ENCODE data around the gene CISTR. TPM values are rescaled to one million over a fixed set of nuclear protein-coding genes. Genes with fewer than 3 reads are reported as not detected.
"Not testable (repeated sequence)": the region's sequence is repeated elsewhere in the genome, so short reads cannot be mapped to it uniquely, and the experiment has no call there.

CISTR gene
- total RNA-seq, 2 donors from 2014 or later = not detected

DNA sequence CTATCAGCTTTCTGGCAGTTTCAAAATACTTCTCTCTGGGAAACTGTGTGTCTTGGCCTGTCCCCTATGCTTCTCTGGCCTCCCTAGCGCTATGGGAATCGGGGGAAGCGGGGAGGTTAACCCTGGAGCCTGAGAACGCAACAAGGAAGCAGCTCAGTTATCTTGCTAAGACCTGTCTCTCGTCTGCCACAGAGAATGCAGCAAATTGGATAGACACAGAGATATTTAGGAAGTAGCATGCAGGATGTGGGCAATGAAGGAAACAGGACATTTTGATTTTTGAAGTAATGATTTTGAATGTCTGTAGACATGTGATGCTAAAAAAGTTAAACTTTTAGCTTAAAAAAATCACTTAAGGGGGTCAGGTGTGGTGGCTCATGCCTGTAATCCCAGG, 18.0 kb downstream of the CISTR start:
- peaks cover 3 to 5% of the 10 kb centered on the region in 2 donors for H3K4me1 Mint-ChIP-seq (ENCODE audit: low read depth in 2 of 2)
- ATAC-seq (no peak), DNase-seq (ENCODE audit: low spot score) (no peak)
- no peak overlapping the region for H3K27ac Mint-ChIP-seq
- no peaks in the 10 kb centered on the region for H3K36me3 Mint-ChIP-seq
- no peaks in the 10 kb centered on the region for H3K9me3 Mint-ChIP-seq
- peaks cover 40% of the 10 kb centered on the region in 2 donors for H3K27me3 Mint-ChIP-seq
- no peak overlapping the region for H3K4me3 Mint-ChIP-seq

DNA sequence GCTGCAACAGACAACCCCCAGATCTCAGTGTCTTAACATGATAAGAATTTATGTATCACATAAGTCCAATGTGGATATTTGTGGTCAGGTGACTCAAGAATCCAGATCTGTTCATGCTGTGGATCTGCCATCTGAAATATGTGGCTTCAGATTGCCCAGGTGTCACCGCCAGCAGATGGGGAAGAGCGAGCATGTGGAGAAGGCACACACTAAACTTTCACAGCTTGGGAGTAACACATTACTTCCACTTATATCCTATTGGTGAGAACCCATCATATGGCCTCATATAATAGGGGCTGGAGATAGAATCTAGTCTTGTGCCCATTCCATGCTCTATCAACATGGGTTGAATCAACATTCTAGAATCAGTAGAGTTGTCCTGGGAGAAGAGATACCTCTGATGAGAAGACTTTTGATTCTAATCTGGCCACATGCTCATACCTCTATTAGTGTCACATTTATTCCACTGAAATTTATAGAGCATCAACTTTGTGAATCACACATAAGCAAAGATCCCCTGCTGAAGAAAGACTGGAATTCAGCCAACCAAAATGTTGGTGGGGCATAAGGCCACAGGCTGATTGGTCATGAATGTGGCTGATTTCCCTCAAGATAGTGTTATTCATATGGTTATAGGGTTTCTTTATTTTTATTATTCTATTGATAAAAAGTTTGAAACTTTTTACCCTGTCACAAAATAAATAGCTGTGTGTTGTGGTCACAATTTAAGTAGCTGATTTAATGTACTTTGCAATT, 18.6 kb downstream of the CISTR start:
- Mint-ChIP-seq H3K27ac (no peak overlapping the region), H3K4me1 (ENCODE audit: low read depth in 2 of 2) (peaks cover 0 to 3% of the 10 kb centered on the region in 2 donors), H3K27me3 (peaks cover 36 to 39% of the 10 kb centered on the region in 2 donors), H3K36me3 (no peaks in the 10 kb centered on the region), H3K4me3 (no peak overlapping the region), H3K9me3 (no peaks in the 10 kb centered on the region)
- no peak for ATAC-seq
- DNase-seq (ENCODE audit: low spot score) = no peak

DNA sequence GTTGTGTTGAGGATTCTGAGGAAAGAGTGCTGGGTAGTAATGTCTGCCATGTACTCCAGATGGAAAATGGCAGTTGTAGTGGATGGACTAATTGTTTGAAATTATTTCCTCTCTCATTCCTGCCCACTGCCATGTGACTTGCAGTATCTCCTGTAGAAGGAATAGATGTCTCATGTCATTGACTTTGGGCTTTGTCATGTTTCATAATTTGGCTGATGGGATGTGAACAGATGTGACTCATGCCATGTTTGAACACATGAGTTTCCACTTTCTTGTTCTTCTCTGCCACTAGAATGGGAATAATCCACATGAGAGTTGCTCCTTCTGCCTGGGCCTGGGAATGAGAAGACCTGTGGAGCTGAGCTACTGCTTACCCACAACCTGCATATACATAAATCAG, 22.1 kb downstream of the CISTR start:
- Mint-ChIP-seq H3K4me1 (ENCODE audit: low read depth in 2 of 2) (peaks cover 27 to 28% of the 10 kb centered on the region in 2 donors), H3K36me3 (no peaks in the 10 kb centered on the region), H3K4me3 (no peak overlapping the region), H3K9me3 (no peaks in the 10 kb centered on the region), H3K27me3 (peaks cover 1 to 13% of the 10 kb centered on the region in 2 donors), H3K27ac (no peak overlapping the region)
- ATAC-seq (no peak), DNase-seq (ENCODE audit: low spot score) (no peak)

DNA sequence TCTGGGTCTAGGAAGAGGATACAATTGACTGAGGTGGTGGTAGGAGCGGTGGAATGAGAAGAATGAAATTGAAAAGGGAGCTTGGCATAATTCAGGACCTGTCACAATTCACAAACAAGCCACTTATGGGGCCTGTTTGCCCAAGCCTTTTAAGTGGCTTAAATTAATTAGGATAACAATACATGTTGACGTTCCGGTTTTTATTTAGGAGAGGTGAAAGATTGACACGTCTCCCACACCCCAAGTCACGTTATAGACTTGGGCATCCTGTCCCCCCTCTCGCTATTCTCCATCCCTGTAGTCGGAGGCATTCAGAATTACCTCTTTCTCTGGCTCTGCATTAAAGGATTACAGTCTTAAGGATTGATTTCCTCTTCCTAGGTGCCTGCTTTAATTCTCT, 23.6 kb downstream of the CISTR start:
- no peak for ATAC-seq
- H3K4me3 Mint-ChIP-seq = peak overlapping the region; percentile 91

DNA sequence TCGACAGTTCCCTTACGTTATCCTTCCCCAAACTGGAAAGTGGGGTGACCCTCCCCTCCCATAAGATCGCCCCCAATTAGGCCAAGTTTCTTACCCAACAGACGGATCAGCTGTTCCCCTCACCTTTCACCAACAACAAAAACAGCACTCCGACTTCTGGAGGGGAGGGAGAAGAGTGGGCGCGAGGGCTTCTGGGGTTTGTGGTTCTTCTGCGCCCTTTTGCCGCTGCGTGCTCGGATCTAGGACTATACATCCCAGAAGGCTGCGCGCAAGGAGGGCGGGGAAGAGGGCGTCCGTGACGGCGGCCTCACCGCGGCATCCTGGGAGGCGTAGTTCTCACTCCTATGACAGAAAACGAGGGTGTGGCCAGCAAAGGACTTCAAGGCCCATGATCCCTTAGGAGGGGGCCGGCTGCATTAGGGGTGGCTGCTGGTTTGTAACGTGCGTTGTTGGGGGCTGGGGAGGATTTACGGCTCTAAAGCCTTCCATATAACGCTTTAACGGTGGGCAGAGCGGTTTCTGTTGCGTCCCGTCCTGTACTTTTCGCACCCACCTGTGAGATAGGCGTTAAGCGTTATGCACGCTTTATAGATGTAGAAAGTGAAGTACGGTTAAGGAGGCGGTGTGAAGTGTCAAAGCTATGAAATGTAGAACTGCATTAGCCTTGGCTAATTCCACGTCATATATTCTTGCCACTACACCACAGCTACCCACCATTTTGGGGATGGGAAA, 24.3 kb downstream of the CISTR start, which contains the start of gene CALCOCO1:
Gene CALCOCO1, minus strand, starts transcription at position 143 of the 732 bp plus-strand sequence. CDS start 2,210 bp downstream, outside the sequence.
- H3K9me3 Mint-ChIP-seq = no peaks in the 10 kb centered on the region
- no peaks in the 10 kb centered on the region for H3K36me3 Mint-ChIP-seq
- ATAC-seq (peak; percentile 99), DNase-seq (ENCODE audit: low spot score) (peak; percentile 98)
- H3K27ac Mint-ChIP-seq = peak within 1 kb of the TSS; percentile 69 to 97
- H3K4me1 Mint-ChIP-seq (ENCODE audit: low read depth in 2 of 2) = peaks cover 27 to 30% of the 10 kb centered on the region in 2 donors
- peak within 1 kb of the TSS; percentile 91 for H3K4me3 Mint-ChIP-seq
- H3K27me3 Mint-ChIP-seq = peaks cover 0 to 4% of the 10 kb centered on the region in 2 donors

More for the DNA sequence above, 23.6 kb downstream of the CISTR start:
- peak overlapping the region; percentile 69 to 97 for H3K27ac Mint-ChIP-seq
- peaks cover 27 to 30% of the 10 kb centered on the region in 2 donors for H3K4me1 Mint-ChIP-seq (ENCODE audit: low read depth in 2 of 2)
- H3K36me3 Mint-ChIP-seq = no peaks in the 10 kb centered on the region
- peaks cover 0 to 8% of the 10 kb centered on the region in 2 donors for H3K27me3 Mint-ChIP-seq
- no peak for DNase-seq (ENCODE audit: low spot score)
- H3K9me3 Mint-ChIP-seq = no peaks in the 10 kb centered on the region

DNA sequence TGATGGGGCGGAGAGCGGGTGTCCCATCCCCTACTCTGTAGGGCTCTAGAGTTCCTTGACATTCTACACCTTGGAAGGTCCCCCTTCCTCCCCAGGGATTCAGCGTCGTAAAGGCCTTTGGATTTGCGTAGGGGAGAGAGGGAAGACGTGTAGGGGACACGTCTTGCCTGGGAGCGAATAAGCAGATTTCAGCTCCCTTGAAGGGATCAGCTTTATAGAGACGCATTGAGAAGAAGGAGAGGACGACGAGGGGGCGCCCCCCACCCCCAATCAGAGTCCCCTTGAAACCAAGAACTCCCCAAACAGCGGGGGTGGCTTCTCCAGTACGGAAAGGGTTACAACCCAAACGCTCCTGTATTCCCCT, 24.9 kb downstream of the CISTR start:
- Mint-ChIP-seq H3K4me3 (peak overlapping the region; percentile 91), H3K27me3 (peaks cover 0 to 4% of the 10 kb centered on the region in 2 donors), H3K36me3 (no peaks in the 10 kb centered on the region), H3K4me1 (ENCODE audit: low read depth in 2 of 2) (peaks cover 27 to 30% of the 10 kb centered on the region in 2 donors), H3K27ac (peak overlapping the region; percentile 69 to 97), H3K9me3 (no peaks in the 10 kb centered on the region)
- DNase-seq (ENCODE audit: low spot score) = no peak
- no peak for ATAC-seq

DNA sequence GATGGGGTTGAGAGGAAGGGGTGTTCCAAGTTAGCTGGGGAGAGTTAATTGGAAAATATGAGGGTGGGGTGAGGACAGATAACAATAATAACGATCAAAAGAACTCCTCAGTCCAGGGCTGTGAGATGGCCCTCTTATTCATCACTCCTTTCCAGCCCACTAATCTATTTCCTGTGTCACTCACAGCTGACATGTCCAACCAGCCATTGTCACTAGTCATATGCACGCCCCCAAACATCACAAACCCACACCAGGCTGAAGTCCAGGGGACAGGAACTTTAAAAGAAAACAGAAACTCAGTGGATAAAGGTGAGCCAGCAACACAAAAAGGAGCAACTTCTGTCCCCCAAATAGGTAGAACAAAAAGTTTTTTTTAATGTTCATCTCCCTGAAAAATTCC, 25.4 kb downstream of the CISTR start:
- no peaks in the 10 kb centered on the region for H3K9me3 Mint-ChIP-seq
- H3K27me3 Mint-ChIP-seq = peaks cover 0 to 4% of the 10 kb centered on the region in 2 donors
- H3K27ac Mint-ChIP-seq = peak overlapping the region; percentile 69 to 97
- peak overlapping the region; percentile 91 for H3K4me3 Mint-ChIP-seq
- H3K36me3 Mint-ChIP-seq = no peaks in the 10 kb centered on the region
- peak; percentile 54 to 58 for ATAC-seq
- DNase-seq (ENCODE audit: low spot score) = peak; percentile 70
- peaks cover 27 to 30% of the 10 kb centered on the region in 2 donors for H3K4me1 Mint-ChIP-seq (ENCODE audit: low read depth in 2 of 2)

DNA sequence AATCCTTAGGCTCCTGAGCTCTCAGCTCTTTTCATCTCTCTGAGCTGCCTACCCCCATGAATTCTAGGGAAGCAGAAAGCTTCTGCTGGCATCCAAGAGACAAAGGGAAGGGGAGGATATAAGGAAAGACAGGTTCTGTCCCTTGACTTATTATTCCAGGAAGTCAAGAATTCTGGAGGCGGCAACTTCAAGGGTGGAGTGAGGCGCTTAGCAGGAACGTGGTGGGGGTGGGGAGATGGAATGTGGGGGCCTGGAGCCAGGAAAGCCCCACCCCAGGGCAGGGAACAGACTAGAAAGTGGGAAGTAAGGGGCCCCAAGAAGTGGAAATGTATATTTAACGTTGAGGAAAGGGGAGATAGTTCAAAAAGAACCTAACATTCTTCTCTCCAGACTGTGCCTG, 26.0 kb downstream of the CISTR start:
- ATAC-seq = no peak
- H3K4me3 Mint-ChIP-seq = peak overlapping the region; percentile 91

DNA sequence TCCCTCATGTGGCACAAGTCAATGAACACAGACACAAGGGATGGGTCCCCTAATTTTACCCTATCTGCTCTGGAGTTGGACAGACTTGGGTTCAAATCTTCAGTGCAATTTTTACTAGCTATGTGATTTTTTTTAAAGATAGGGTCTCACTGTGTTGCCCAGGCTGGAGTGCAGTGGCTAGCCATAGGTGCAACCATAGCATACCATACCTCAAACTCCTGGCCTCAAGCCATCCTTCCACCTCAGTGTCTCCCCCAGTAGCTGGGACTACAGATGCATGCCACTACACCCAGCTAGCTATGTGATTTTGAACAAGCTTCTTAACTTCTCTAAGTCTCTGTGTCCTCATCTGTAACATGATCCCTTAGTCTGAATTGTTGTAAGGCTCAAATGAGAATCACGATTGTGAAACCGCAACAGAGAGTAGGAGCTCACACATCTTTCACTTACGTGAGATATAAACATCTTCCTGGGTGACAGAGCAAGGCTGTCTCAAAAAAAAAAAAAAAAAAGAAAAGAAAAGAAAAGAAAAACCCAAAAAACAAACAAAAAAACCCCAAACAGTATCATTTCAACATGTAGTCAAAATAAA, 29.2 kb downstream of the CISTR start:
- H3K4me3 Mint-ChIP-seq = no peak overlapping the region
- DNase-seq (ENCODE audit: low spot score) (no peak), ATAC-seq (no peak)
- H3K27ac Mint-ChIP-seq = no peak overlapping the region
- no peaks in the 10 kb centered on the region for H3K36me3 Mint-ChIP-seq
- H3K9me3 Mint-ChIP-seq = no peaks in the 10 kb centered on the region
- H3K4me1 Mint-ChIP-seq (ENCODE audit: low read depth in 2 of 2) = peaks cover 21 to 25% of the 10 kb centered on the region in 2 donors
- no peaks in the 10 kb centered on the region for H3K27me3 Mint-ChIP-seq

More for the DNA sequence above, 26.0 kb downstream of the CISTR start:
- Mint-ChIP-seq H3K4me1 (ENCODE audit: low read depth in 2 of 2) (peaks cover 27 to 30% of the 10 kb centered on the region in 2 donors), H3K27me3 (peaks cover 0 to under 1% of the 10 kb centered on the region in 2 donors), H3K9me3 (no peaks in the 10 kb centered on the region), H3K36me3 (no peaks in the 10 kb centered on the region), H3K27ac (peak overlapping the region; percentile 69 to 97)
- no peak for DNase-seq (ENCODE audit: low spot score)

DNA sequence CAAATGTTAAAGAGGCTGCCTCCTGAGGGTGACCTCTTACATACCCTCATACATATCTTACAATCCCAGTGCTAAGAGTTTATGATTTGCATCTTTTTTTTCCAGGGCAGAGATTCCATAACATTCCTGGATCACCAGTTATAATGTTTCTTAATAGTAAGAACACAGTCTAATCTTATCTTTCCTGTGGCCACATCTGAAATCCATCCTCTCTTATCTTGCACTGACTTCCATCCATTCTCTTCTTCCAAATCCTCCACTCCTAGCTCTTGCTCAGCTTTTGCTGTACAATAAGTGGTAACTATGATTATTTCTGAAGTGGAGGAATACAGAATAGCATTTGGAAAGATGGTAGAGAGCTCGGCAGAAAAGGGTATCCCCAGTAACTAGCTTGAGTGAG, 30.8 kb downstream of the CISTR start:
- ATAC-seq (no peak), DNase-seq (ENCODE audit: low spot score) (no peak)
- Mint-ChIP-seq H3K36me3 (peaks cover 9% of the 10 kb centered on the region), H3K27me3 (no peaks in the 10 kb centered on the region), H3K4me1 (ENCODE audit: low read depth in 2 of 2) (peaks cover 7 to 10% of the 10 kb centered on the region in 2 donors), H3K27ac (peak overlapping the region in 1 of 2 donors; percentile 42), H3K9me3 (no peaks in the 10 kb centered on the region), H3K4me3 (no peak overlapping the region)

DNA sequence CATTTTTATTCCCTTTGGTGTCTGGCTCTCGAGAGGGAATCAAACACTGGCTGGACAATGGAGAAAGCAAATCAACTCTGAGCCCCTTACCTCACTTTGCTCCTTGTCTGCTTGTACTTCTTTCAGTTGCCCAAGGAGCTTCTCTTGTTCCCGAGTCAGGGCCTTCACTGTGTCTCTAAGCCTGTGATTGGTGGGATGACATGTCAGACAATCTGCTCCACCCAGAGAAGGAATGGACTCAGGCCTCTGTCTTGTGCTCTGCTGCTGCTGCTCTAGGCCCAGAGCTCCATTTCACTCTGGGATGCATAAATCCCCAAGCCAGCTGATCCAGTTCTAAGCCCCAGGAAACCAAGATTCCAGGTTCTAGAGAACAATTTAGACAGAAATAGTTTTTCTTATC, 32.1 kb downstream of the CISTR start:
- no peaks in the 10 kb centered on the region for H3K27me3 Mint-ChIP-seq
- no peak for ATAC-seq
- H3K4me1 Mint-ChIP-seq (ENCODE audit: low read depth in 2 of 2) = peaks cover 0 to 2% of the 10 kb centered on the region in 2 donors
- H3K27ac Mint-ChIP-seq = no peak overlapping the region
- peaks cover 9% of the 10 kb centered on the region for H3K36me3 Mint-ChIP-seq
- no peak for DNase-seq (ENCODE audit: low spot score)
- no peaks in the 10 kb centered on the region for H3K9me3 Mint-ChIP-seq
- no peak overlapping the region for H3K4me3 Mint-ChIP-seq

DNA sequence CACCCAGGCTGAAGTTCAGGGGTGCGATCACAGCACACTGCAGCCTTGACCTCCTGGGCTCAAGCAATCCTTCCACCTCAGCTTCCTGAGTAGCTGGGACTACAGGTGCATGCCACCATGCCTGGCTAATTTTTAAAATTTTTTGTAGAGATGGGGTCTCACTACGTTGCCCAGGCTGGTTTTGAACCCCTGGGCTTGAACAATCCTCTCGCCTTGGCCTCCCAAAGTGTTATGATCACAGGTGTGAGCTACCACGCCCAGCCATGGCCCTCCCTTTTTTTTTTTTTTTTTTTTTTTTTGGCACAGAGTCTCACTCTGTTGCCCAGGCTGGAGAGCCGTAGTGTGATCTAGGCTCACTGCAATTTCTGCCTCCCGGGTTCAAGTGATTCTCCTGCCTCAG, 33.2 kb downstream of the CISTR start:
- not testable (repeated sequence) for DNase-seq (ENCODE audit: low spot score); ATAC-seq; H3K27me3 Mint-ChIP-seq; H3K27ac Mint-ChIP-seq; H3K4me1 Mint-ChIP-seq (ENCODE audit: low read depth in 2 of 2); H3K9me3 Mint-ChIP-seq; H3K4me3 Mint-ChIP-seq; H3K36me3 Mint-ChIP-seq

DNA sequence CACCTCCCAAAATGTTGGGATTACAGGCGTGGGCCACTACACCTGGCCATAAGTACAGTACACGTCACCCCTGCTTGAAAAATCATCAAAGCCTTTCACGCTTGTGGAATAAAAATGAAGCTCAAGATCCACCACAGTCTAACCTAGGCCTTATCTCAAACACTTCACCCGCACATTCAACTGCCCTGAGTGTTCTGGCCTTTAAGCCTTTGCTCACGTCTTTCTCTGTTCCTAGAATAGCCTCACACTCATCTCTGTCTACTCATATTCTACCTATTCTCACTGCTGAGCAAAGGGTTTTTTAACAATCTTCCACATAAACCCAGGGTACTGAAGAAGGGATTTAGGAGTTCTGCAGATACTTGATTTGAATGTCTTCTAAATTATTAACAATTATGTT, 34.5 kb downstream of the CISTR start:
- Mint-ChIP-seq H3K4me3 (no peak overlapping the region), H3K4me1 (ENCODE audit: low read depth in 2 of 2) (no peaks in the 10 kb centered on the region), H3K9me3 (no peaks in the 10 kb centered on the region), H3K27ac (no peak overlapping the region), H3K36me3 (peaks cover 9% of the 10 kb centered on the region), H3K27me3 (no peaks in the 10 kb centered on the region)
- no peak for DNase-seq (ENCODE audit: low spot score)
- no peak for ATAC-seq

DNA sequence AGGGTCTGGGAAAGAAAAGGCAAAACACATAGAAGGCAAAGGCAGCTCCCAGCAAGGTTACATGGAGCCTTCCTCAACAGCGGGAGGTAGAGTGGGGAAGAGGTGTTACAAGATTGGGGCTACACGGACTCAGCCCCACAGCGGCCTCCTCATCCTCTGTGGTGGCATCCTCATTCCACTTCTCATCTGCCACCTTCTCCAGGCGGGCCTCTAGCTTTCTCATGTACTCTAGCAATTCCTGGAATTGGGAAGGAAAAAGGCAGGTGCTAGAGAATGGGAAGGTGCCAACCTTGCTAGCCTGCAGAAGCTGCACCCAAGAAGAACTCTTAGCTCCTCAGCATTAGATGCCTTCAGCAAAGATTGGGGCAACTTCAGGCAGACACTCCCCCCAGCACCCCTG, 37.8 kb downstream of the CISTR start:
- no peak overlapping the region for H3K27ac Mint-ChIP-seq
- no peaks in the 10 kb centered on the region for H3K4me1 Mint-ChIP-seq (ENCODE audit: low read depth in 2 of 2)
- no peak overlapping the region for H3K4me3 Mint-ChIP-seq
- no peaks in the 10 kb centered on the region for H3K9me3 Mint-ChIP-seq
- ATAC-seq (no peak), DNase-seq (ENCODE audit: low spot score) (no peak)
- H3K36me3 Mint-ChIP-seq = peaks cover 16% of the 10 kb centered on the region
- H3K27me3 Mint-ChIP-seq = no peaks in the 10 kb centered on the region

Data from natural killer cell treated with Interleukin-12 subunit alpha and Interleukin-12 subunit beta and Interleukin-15 and Interleukin-18, amount 100 ng/mL, for 72 hours (primary cell).